SW480 (cell line): ENCODE results near the gene NDNF.

Experiments used
- DNase-seq: peaks from one replicate; pipeline ENCODE4 v3.0.0-alpha.2; 2016; ENCODE audit warnings: low spot score

The NDNF gene

DNA sequence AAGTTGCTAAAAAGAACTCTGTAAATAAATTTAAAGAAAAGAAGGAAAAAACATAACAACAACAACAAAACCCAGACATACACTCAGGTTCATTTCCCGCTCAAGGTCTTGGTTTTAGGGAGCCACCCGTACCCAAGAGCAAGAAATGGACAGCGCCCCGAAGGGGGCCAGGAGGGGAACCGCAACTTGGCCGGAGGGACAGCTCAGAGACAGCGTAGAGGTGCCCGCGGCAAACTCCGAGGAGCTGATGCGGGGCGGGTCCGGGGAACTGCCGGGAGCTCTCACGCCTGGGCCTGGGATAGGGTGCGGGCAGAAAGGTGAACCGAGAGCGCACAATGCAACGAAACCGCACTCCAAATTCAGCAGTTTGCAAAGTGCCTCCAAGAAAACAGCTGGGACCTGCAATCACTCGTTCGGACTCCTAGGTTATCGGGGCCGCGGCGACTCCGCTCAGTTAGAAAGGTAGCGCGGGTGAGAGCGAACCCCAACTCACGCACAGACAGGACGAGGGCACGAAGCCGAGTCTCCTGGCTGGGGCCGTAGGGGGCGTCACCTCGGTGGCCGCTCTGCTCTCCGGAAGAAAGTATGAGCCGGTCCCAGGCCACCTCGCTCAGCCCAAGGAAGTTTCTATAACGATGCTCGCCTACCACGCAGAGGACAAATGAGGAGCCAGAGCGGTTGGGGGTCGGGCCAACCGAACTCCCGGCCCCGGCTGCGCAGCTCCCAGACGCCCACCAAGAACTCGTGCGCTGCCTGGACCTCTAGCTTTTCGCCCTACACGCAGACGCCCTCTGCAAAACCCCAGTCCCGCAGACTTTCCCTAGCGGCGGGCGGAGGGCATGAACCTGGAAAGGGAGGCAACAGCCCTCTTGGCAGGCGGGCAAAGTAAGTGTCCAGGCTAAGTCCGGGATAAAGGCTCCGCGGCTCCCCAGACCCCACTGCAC lies 1.4 kb downstream of the NDNF start:
- DNase-seq = peak; percentile 27

DNA sequence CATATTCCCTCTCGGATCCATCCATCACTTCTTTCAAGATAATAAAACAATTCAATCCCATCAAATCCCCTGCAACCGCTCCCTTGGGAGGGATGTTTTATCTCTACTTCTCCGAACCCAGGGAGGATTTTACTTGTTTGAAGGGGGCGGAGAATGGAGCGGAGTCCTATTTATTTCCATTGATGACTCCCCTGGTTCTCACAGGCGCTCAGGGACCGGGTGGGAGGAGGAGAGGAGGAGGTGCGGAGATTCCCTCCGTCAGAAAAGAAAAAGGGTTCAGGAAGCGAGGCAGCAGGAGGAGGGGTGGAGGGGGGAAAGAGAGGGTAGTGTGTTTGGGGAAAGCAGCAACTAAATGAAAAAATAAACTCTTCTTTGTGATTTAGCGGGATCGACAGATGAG lies 2.1 kb downstream of the NDNF start:
- DNase-seq = no peak

DNA sequence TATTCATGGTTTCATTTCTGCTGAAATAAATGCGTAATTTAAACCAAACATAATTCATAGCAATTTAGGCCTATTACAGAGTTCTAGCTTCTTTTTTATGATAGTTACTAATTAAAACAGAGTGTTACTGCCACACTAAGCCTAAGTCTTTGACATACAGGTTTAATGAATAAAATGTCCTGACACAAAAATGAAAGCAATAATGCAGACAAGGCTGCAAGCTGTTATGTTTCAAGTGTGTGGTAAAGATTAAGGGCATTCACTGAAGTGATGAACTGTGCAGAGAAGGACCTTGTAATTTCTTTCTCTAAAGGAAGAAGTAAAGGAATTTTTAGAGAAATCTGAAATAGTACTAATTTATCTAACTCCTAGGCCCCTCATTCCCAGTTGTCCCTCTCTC lies 2.9 kb downstream of the NDNF start:
- DNase-seq = no peak

DNA sequence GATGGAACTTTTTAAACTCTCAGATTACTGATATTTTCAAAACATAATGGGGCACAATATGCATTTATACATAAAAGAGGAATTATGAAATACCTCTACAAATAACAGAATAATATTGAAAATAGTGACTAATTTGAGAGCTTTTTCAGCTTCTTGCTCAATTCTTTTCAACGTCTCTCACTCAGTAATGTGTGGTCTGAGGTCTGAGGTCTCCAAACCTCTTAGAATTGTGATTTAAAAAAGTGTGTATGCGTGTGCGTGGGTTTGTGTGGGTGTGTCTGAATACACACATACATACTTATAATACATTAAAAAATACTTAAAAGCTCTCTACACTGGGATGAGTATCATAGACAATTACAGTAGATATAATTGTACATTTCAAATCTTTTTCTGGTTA lies 7.9 kb downstream of the NDNF start:
- DNase-seq = no peak

DNA sequence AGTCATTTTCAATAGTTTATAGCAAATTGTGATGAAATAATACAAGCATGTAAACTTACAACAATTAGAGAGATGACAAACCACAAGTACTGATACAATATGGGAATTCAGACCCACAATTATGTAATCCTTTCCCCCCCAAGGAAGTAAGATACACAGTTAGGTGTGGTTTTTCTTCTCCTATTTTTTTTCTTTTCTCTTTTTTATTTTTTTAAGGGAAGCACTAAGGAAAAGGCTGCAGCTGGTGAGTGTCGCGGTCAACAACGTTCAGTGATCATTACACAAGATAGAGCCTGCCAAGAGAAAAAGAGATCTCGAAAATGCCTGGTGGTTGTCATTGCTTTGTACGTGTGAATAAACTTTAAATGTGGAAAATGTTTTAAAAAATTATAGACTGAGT lies 9.8 kb downstream of the NDNF start:
- no peak for DNase-seq

DNA sequence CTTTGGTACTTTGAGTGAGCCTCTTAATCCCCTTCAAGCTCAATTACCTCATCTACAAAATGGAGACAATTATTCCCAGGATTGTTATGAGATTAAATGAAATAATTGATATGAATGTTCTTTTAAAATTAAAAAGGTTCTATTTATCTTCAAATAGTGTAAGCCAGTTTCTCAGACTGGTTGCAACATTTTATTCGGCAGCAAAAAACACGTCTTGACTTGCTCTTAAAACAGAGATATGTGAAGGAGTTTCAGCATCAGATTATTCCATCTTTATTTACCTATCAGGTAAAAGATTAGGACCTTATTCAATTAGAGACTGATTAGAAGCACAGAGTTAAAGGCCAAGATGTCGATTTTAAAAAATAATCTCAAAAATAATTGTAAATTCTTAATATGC lies 10.5 kb downstream of the NDNF start:
- no peak for DNase-seq

DNA sequence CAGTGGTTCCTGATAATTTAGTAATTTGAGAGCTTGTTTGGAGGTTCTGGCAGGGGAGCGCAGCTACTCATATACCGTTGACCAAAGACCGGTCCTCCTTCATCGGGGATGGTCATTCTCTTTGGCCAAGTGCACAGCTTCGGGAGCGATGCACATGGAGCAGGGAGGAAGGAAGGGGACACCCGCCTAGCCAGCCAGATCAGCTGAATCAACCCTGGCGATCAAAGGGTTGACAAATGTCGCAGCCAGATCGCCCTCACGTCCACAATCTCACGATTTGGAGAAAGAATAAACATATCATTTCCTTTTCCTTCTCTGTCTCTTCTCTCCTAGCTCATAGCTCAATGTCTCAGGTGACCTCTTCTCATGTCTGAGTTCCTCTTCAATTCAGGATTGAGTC lies 11.1 kb downstream of the NDNF start:
- no peak for DNase-seq

DNA sequence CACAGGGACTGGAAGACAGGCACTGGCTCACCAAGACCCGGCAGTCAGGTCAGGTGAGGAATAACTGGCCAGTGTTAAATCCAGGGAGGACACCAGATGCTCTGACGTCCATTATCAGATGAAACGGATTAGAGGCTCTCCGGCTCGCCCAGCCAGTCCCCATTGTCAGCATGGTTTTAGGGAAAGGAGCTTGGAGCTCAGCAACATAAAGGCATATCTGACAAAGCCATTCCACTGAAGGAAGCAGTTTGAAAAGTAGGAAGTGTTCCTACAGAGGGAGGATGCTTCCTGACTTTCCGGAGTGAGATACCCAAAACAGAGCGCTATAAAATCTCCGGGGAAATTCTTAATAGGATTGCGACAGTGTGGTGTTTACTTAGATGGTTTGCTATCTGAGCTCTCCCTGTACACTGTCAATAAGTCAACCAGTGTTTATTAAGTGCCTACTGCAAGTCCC lies 14.8 kb downstream of the NDNF start:
- DNase-seq = no peak

DNA sequence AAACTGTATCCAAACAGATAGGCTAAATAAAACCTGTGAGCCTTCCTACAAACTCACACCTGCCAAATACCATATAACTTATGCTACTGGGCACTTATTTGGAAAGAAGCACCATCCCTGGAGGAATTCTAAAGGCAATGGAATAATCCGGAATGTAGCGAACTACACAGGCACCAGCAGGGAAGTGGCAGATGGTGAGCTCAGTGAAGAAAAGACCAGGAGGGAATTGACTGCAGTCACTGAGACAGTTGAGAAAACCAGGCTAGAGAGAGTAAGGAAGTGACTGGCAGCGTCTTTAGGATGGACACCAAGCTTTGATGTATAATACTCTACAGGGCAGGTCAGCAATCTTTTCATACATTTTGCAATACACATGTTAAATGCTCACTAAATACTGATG lies 16.3 kb downstream of the NDNF start:
- DNase-seq = no peak

DNA sequence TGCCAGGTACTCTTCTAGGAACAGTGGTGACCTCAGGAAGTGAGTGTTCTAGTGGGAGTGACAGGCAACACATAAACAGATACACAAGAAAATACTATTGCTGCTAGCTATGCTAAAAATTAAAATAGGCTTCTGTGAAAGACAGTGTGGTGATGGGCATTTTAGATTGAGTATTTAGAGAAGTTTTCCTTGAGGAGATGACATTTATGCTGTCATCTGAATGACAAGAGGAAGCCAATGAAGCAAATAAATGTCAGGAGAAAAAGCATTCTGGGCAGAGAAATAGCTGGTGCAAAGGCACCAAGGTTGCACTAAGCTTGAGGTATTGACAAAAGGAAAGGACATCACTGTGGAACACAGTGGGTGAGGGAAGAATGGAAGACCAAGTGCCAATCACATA lies 18.0 kb downstream of the NDNF start:
- no peak for DNase-seq

DNA sequence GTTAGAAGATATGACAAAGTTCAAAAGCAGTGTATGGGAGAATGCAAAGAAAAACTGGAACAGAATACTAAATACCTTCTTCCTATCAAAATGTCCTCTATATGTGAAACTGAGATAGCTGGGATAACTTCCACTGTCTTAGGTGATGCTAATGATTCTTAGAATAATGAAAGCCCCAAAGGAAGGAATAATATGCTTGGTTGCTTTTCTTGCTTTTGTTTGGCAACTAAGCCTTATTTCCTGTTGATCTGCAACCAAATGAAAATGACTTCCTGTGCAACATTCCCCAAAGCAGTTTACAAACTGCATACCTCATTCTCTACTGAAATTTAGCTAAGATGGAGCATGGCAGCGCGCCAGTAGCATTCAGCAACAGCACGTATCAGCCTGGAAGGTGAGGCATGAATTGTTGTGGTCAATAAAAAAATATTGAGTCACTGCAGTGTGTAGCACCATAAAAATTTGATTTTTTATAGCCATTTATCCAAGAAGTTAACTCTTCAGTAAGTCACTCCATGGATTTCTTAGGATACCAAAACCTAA lies 18.7 kb downstream of the NDNF start:
- no peak for DNase-seq

DNA sequence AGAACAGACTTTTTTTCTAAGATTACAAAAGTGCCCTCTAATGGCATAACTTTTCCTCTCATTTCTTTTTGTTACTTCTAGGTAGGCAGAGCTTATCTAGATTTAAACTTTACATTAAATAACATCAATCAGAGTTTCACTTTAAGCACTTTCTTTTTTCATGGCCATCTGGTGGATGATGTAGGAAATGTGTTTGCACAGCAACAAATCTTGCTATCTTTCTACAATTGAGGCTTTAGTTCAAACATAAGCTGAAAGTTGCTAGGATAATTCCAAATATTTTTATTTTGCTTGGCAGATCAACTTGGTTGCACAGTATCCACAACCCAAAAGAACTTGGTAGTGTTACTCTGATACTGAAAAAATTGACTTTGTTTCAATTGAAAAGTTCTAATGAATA lies 22.0 kb downstream of the NDNF start:
- no peak for DNase-seq

DNA sequence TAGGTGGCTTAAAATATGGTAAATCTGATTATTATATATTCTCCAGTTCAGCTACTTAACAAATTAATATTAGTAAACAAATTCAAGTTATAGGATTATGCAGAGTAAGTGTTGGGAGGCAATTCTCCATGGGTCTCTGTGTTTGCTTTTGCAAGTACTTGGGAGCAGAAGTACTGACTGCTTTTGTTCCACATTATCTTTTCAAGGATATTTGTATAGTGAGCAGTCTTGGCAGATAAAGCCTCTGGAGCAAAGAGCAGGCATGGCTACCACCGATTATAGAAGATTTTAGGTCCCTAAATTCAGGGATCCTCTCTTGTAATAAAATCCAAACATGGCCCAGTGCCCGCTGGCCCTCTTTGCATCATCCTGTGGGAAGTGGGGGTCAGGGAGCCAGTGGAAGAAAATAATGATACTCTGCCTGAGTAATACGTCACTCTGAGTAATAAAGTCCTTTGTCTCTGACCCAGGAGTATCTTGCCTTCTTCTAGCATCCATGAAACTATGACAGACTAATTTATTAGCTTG lies 23.2 kb downstream of the NDNF start:
- DNase-seq = no peak

DNA sequence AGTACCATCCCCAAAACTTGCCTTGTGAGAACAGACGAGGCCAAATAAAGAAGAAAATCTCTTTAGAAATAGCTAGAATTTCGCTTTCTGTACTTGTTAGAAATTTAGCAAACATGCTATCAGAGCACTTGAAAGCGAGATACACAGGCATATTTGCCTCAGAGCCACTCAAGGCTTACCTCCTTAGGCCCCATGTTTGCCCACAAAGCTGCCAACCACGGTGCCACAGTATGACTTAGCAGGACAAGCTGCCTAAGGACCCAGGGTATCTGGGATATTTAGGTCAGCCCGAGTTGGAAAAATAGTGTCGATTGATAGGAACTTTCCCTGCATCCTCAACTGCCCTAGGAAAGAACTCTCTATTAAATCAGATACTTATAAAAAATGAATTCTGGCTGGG lies 24.2 kb downstream of the NDNF start:
- DNase-seq = no peak

DNA sequence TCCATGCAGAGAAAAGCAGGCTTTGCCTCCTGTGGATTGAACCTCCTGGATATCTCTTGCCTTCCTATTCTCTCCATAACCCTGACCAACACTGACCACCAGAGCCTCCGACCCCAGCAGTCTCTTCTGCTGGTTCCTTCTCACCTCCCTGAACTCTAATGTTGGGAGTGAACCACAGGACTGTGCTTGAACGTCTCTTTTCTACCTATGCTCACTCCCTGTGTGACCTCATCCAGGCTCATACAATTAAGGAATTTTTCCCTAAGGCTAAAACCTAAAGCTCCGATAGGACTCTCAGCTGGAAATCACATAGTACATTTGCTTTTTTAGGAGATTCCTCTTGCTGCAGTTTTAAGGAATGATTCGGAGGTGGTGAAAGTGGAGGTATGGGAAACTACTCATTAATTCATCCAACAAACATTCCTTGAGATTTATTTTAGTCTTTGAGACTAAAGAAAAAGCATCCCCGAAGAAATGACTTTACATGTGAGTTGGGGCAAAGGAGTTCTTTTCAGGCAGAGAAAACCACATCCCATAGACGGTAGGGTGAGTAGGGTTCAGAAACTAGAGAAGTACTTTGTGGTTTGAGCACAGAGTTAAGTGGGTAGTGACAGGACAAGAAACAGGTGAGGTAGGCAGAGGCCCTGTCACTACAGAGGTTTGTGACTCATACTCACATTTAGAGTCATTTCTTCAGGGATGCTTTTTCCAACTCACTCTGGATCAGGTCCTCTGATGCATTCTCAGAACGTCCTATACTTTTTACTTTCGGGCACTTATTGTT lies 30.8 kb downstream of the NDNF start:
- DNase-seq = no peak

DNA sequence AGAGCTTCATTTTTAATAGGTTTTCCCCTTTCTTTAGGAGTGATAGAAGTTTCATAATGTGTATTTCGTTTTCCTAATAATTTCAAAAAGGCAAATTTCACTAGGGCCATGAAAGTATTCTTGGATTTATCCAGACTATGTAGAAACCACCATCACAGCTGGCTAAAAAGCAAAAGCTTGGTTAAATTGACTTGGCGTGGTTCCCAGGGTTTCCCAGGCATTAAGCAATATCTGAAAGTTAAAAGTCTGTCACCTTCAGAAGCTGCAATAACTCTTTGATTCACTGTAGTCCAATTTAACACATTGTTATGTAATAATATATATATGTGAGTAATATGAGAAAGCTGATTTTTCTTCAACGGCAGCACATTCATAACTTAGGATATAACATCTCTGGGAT lies 38.3 kb downstream of the NDNF start:
- DNase-seq = no peak

DNA sequence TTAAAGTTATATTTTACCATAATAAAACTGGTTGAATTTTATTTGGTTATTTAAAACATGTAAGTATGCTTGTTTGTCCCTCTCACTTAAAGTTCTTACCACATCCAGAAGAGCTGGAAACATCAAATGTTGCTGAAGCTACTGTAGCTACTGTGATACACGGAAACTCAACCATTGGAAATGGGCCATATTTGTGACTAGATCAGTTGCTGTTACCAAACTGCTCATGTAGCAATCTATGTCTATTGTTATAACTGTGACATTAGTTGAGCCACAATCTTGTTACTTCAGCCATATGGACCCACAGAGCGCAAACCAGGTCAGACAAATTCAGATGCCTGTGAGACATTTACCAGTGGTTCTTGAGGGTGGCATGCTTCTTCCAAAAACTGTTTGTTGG lies 41.6 kb downstream of the NDNF start:
- no peak for DNase-seq

DNA sequence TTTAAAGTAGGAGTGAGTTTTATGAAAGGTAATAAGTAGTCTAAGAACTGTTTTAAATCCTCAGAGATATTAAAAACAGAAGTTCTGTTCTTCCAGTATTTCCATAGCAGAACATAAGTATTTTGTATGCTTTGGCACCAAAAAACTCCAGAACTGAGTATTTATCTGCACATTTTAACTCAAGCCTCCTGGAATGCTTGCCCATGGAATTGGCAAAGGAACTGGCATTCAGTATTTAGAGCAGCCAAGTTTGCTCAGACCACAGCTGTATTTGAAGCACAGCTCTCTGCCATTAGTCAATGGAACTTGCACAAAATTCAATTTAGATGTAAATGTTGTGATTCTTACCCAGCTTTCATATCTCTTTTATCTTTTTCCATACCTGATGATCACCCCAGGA lies 42.2 kb downstream of the NDNF start:
- no peak for DNase-seq

DNA sequence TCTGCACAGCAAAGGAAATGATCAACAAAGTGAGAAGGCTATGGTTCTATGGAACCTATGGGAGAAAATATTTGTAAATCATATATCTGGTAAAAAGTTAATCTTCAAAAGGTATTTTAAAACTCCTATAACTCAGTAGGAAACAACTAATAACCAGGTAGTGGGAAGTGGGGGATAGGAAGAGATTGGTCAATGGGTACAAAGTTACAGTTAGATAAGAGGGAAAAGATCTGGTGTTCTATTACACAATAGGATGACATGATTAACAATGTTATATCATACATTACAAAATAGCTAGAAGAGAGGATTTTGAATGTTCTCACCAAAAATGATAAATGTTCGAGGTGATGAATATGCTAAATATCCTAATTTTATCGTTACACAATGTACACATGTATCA lies 46.3 kb downstream of the NDNF start:
- DNase-seq = no peak

DNA sequence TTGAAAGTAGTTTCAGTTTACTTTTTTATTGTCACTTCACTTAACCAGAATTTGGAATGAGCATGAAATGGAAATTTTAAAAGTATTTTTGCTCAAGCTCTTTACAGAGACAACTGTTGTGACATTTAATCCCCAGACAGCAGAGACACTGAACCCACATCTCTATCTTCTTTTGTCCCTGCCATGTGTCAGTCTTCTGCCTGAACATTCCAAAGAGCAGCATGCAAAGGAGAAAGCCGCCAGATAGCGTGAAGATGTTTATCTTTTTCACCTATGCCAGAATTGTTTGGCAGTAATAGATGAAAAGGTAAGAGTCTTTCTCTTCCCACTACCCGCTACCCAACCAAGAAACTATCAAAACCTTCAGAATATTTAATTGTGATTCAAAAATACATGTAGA lies 46.8 kb downstream of the NDNF start:
- no peak for DNase-seq

DNA sequence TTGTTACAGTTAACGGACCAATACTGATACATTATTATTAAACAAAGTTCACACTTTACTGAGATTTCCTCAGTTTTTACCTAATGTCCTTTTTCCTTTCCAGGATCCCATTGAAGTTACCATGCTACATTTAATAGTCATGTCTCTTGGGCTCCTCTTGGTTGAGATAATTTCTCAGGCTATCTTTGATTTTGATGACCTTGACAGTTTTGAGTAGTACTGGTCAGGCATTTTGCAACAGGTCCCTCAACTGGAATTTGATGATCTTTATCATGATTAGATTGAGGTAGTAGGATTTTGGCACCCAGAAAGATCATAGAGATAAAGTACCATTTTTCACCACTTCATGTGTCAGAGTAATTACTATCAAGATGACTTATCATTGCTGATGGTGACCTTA lies 53.8 kb downstream of the NDNF start:
- no peak for DNase-seq

DNA sequence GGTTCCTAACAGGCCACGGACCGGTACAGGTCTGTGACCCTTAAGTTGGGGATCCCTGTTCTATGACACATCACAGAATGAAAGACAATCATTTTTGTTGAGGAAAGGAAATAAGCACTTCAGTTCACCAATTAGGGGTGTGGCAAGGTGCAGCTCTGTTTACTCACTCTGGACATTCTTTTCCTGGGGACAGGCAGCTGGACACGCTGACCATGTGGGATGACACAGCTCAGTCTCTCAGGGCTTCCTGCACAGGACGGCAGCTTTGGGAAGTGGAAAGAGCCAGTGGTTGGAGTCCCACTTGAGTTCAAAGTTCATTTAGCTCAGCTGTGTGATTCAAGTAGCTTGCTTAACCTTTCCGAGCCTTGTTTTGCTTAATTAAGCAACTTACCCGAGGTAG lies 55.7 kb downstream of the NDNF start:
- DNase-seq = peak; percentile 9

DNA sequence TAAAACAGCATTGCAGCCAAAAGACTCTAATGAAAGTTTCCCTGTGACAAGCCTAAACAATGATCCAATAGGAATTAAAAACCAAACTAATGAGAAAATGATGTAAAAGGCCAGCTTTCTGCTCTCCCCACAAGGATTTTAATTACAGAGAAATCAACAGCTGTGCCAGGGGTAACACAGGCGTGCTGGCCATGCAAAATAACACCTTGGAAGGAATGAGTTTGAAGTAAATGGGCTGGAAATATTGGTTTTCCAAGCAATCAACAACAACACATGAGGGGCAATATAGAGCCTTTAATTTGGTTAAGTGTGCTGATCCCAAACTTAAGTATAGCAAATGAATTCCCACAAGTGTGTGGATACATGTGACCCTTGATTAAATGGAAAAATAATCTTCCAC lies 56.9 kb downstream of the NDNF start:
- DNase-seq = no peak
